HG03103 (cell line): ENCODE measurements around the gene SSTR3.

Experiments
- ATAC-seq: cut with Tn5 transposase; IDR thresholded peaks from one replicate; pipeline ENCODE4 v1.9.1; 2021; ENCODE audit warnings: low read depth; ENCODE audit not compliant: unreplicated experiment

Gene SSTR3

GRCh38 chr22:37169947-37170688, 42.2 kb downstream of the SSTR3 start:
- no peak for ATAC-seq

- ATAC-seq: no peak
Measured at GRCh38 chr22:37169406-37169805, 42.9 kb downstream of the SSTR3 start.

GRCh38 chr22:37167981-37168647, 44.2 kb downstream of the SSTR3 start:
- no peak for ATAC-seq

- ATAC-seq: no peak
Measured at GRCh38 chr22:37167176-37167980, 44.9 kb downstream of the SSTR3 start.

- ATAC-seq: no peak
Measured at GRCh38 chr22:37166675-37167066, 45.6 kb downstream of the SSTR3 start.

GRCh38 chr22:37165940-37166674, 46.2 kb downstream of the SSTR3 start:
- ATAC-seq: no peak

- no peak for ATAC-seq
Measured at GRCh38 chr22:37165066-37165465, 47.2 kb downstream of the SSTR3 start.

- no peak for ATAC-seq
Measured at GRCh38 chr22:37164505-37164887, 47.8 kb downstream of the SSTR3 start.

- peak; percentile 32 for ATAC-seq
Measured at GRCh38 chr22:37163575-37164504, 48.4 kb downstream of the SSTR3 start.

- no peak for ATAC-seq
Measured at GRCh38 chr22:37163096-37163489, 49.2 kb downstream of the SSTR3 start.

- peak; percentile 48 for ATAC-seq
Measured at GRCh38 chr22:37162221-37163095, 49.8 kb downstream of the SSTR3 start.

- no peak for ATAC-seq
Measured at GRCh38 chr22:37161443-37161842, 50.8 kb downstream of the SSTR3 start.

- no peak for ATAC-seq
Measured at GRCh38 chr22:37160027-37160426, 52.2 kb downstream of the SSTR3 start.

- ATAC-seq: no peak
Measured at GRCh38 chr22:37158963-37159290, 53.4 kb downstream of the SSTR3 start.

GRCh38 chr22:37157516-37158285, 54.6 kb downstream of the SSTR3 start:
- no peak for ATAC-seq

- no peak for ATAC-seq
Measured at GRCh38 chr22:37156686-37157435, 55.4 kb downstream of the SSTR3 start.

GRCh38 chr22:37155971-37156370, 56.3 kb downstream of the SSTR3 start:
- ATAC-seq: no peak
